ENCODE results near the gene APOC4. TPM values are rescaled to one million over a fixed set of nuclear protein-coding genes. Genes with fewer than 3 reads are reported as not detected.
"Not testable (repeated sequence)": the region's sequence is repeated elsewhere in the genome, so short reads cannot be mapped to it uniquely, and the experiment has no call there.

The APOC4 gene
- total RNA-seq, 1 donor, result not detected

- Histone ChIP-seq H3K4me1 (ENCODE audit: insufficient read depth, low read length) (no peaks in the 10 kb centered on the region), H3K27me3 (ENCODE audit: insufficient read depth, low read length) (no peaks in the 10 kb centered on the region), H3K9me3 (ENCODE audit: low read depth, low read length) (no peaks in the 10 kb centered on the region), H3K4me3 (ENCODE audit: low read length) (no peak overlapping the region)
Observed at GRCh38 chr19:44968118-44968517, 26.1 kb downstream of the APOC4 start.

GRCh38 chr19:44968670-44969069 is 26.6 kb downstream of the APOC4 start:
- Histone ChIP-seq H3K9me3 (ENCODE audit: low read depth, low read length) (no peaks in the 10 kb centered on the region), H3K4me3 (ENCODE audit: low read length) (no peak overlapping the region), H3K4me1 (ENCODE audit: insufficient read depth, low read length) (no peaks in the 10 kb centered on the region), H3K27me3 (ENCODE audit: insufficient read depth, low read length) (no peaks in the 10 kb centered on the region)

DNA sequence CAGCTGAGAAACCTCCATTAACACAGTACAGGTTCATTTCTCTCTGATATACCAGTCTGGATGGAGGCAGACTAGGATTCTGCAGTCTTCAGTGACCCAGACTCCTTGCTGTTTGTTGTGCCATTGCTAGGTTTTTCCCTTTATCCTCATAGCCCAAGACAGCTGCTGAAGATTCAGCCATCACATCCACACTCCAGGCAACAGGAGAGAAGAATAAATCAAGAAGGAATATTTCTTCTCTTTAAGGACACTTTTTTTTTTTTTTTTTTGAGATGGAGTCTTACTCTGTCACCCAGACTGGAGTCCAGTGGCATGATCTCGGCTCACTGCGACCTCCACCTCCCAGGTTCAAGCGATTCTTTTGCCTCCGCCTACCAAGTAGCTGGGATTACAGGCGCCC is 27.4 kb downstream of the APOC4 start:
- Histone ChIP-seq H3K4me3 (ENCODE audit: low read length) (no peak overlapping the region), H3K4me1 (ENCODE audit: insufficient read depth, low read length) (no peaks in the 10 kb centered on the region), H3K9me3 (ENCODE audit: low read depth, low read length) (no peaks in the 10 kb centered on the region), H3K27me3 (ENCODE audit: insufficient read depth, low read length) (no peaks in the 10 kb centered on the region)

DNA sequence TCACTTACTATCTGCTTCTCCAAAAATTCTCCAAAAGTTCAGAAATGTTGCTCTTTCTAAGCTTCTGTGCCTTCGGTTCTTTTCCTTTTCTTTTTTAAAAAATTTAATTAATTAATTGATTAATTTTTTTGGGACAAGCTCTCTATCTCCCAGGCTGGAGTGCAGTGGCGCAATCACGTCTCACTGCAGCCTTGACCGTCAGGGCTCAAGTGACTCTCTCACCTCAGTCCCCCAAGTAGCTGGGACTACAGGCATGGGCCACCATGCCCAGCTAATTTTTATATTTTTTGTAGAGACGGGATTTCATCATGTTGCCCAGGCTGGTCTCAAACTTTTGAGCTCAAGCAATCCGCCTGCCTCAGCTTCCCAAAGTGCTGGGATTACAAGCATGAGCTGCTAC is 29.4 kb downstream of the APOC4 start:
- not testable (repeated sequence) for H3K4me1 ChIP-seq (ENCODE audit: insufficient read depth, low read length); H3K27me3 ChIP-seq (ENCODE audit: insufficient read depth, low read length); H3K9me3 ChIP-seq (ENCODE audit: low read depth, low read length); H3K4me3 ChIP-seq (ENCODE audit: low read length)

DNA sequence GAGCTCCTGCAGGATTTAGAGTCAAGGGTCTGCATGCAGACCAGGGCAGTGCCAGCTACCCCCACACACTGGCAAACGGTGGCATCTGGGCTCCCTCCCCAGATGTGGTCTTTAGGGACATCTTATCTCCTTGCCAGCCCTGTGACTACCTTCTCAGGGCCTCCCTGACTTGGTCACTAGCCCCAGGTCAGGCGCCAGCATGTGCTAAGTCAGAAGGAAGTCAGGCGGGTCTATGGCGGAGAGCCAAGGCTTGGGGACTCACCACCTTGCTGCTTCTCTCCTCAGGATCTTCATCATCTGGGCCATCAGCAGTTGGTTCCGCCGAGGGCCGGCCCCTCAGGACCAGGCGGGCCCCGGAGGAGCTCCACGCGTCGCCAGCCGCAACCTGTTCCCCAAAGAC is 30.8 kb downstream of the APOC4 start:
- Histone ChIP-seq H3K9me3 (ENCODE audit: low read depth, low read length) (no peaks in the 10 kb centered on the region), H3K27me3 (ENCODE audit: insufficient read depth, low read length) (no peaks in the 10 kb centered on the region), H3K4me3 (ENCODE audit: low read length) (no peak overlapping the region), H3K4me1 (ENCODE audit: insufficient read depth, low read length) (no peaks in the 10 kb centered on the region)

- Histone ChIP-seq H3K9me3 (ENCODE audit: low read depth, low read length) (no peaks in the 10 kb centered on the region), H3K4me1 (ENCODE audit: insufficient read depth, low read length) (no peaks in the 10 kb centered on the region), H3K4me3 (ENCODE audit: low read length) (no peak overlapping the region), H3K27me3 (ENCODE audit: insufficient read depth, low read length) (no peaks in the 10 kb centered on the region)
Observed at GRCh38 chr19:44973982-44974735, 32.1 kb downstream of the APOC4 start.

GRCh38 chr19:44974857-44975256 is 32.8 kb downstream of the APOC4 start:
- Histone ChIP-seq H3K27me3 (ENCODE audit: insufficient read depth, low read length) (no peaks in the 10 kb centered on the region), H3K4me3 (ENCODE audit: low read length) (no peak overlapping the region), H3K4me1 (ENCODE audit: insufficient read depth, low read length) (no peaks in the 10 kb centered on the region), H3K9me3 (ENCODE audit: low read depth, low read length) (no peaks in the 10 kb centered on the region)

DNA sequence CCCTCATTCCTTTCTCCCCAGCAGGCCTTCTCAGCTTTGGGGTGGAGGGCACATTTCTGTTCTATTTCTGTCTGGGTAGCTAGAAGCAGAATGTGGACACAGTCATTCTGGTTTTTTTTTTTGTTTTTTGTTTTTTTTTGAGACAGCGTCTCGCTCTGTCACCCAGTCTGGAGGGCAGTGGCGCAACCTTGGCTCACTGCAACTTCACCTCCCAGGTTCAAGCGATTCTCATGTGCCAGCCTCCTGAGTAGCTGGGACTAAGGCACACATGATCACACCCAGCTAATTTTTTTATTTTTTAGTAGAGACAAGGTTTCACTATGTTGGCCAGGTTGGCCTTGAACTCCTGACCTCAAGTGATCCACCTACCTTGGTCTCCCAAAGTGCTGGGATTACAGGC is 33.4 kb downstream of the APOC4 start:
- no peak overlapping the region for H3K4me3 ChIP-seq (ENCODE audit: low read length)

GRCh38 chr19:44984005-44984404 is 42.0 kb downstream of the APOC4 start:
- no peaks in the 10 kb centered on the region for H3K27me3 ChIP-seq (ENCODE audit: insufficient read depth, low read length)
- H3K4me3 ChIP-seq (ENCODE audit: low read length), result no peak overlapping the region
- no peaks in the 10 kb centered on the region for H3K9me3 ChIP-seq (ENCODE audit: low read depth, low read length)
- H3K4me1 ChIP-seq (ENCODE audit: insufficient read depth, low read length), result no peaks in the 10 kb centered on the region

More for the DNA sequence above, 33.4 kb downstream of the APOC4 start:
- Histone ChIP-seq H3K9me3 (ENCODE audit: low read depth, low read length) (no peaks in the 10 kb centered on the region), H3K4me1 (ENCODE audit: insufficient read depth, low read length) (no peaks in the 10 kb centered on the region), H3K27me3 (ENCODE audit: insufficient read depth, low read length) (no peaks in the 10 kb centered on the region)

- H3K27me3 ChIP-seq (ENCODE audit: insufficient read depth, low read length), result no peaks in the 10 kb centered on the region
- no peaks in the 10 kb centered on the region for H3K4me1 ChIP-seq (ENCODE audit: insufficient read depth, low read length)
- H3K9me3 ChIP-seq (ENCODE audit: low read depth, low read length), result no peaks in the 10 kb centered on the region
- no peak overlapping the region for H3K4me3 ChIP-seq (ENCODE audit: low read length)
Observed at GRCh38 chr19:44985445-44985844, 43.4 kb downstream of the APOC4 start.

DNA sequence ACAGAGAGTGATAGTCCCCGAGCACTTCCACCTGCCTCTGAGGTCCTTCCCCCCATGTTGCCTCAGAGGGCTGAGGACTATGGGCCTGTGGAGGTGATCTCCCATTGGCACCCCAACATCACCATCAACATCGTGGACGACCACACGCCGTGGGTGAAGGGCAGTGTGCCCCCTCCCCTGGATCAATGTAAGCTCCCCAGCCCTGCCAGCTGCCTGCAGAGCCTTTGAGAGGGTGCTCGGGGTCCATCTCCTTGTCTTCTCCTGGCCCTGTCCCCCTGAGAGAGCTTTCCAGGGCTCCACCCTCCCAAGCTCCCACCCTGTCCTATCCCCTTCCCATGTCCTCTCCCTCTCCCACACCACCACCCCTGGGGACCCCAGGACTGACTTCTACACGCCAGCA is 44.4 kb downstream of the APOC4 start:
- Histone ChIP-seq H3K4me1 (ENCODE audit: insufficient read depth, low read length) (no peaks in the 10 kb centered on the region), H3K9me3 (ENCODE audit: low read depth, low read length) (no peaks in the 10 kb centered on the region), H3K27me3 (ENCODE audit: insufficient read depth, low read length) (no peaks in the 10 kb centered on the region), H3K4me3 (ENCODE audit: low read length) (no peak overlapping the region)

DNA sequence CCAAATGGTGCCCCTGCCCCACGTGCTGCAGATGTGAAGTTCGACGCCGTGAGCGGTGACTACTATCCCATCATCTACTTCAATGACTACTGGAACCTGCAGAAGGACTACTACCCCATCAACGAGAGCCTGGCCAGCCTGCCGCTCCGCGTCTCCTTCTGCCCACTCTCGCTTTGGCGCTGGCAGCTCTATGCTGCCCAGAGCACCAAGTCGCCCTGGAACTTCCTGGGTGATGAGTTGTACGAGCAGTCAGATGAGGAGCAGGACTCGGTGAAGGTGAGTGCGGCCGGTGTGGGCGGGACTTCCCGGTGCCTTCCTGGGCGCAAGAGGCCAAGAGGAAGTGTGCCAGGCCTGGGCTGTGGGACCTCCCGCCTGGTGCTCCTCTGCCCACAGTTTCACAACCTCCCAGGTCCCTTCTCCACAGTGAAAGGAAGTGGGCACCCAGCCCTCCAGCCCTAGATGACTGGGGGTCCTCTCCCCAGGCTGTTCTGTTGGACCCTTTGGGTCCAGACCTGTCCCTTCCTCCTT is 45.2 kb downstream of the APOC4 start:
- Histone ChIP-seq H3K4me3 (ENCODE audit: low read length) (no peak overlapping the region), H3K9me3 (ENCODE audit: low read depth, low read length) (no peaks in the 10 kb centered on the region), H3K4me1 (ENCODE audit: insufficient read depth, low read length) (no peaks in the 10 kb centered on the region), H3K27me3 (ENCODE audit: insufficient read depth, low read length) (no peaks in the 10 kb centered on the region)

GRCh38 chr19:44988273-44988672 is 46.2 kb downstream of the APOC4 start:
- Histone ChIP-seq H3K27me3 (ENCODE audit: insufficient read depth, low read length) (no peaks in the 10 kb centered on the region), H3K9me3 (ENCODE audit: low read depth, low read length) (no peaks in the 10 kb centered on the region), H3K4me3 (ENCODE audit: low read length) (no peak overlapping the region), H3K4me1 (ENCODE audit: insufficient read depth, low read length) (no peaks in the 10 kb centered on the region)

DNA sequence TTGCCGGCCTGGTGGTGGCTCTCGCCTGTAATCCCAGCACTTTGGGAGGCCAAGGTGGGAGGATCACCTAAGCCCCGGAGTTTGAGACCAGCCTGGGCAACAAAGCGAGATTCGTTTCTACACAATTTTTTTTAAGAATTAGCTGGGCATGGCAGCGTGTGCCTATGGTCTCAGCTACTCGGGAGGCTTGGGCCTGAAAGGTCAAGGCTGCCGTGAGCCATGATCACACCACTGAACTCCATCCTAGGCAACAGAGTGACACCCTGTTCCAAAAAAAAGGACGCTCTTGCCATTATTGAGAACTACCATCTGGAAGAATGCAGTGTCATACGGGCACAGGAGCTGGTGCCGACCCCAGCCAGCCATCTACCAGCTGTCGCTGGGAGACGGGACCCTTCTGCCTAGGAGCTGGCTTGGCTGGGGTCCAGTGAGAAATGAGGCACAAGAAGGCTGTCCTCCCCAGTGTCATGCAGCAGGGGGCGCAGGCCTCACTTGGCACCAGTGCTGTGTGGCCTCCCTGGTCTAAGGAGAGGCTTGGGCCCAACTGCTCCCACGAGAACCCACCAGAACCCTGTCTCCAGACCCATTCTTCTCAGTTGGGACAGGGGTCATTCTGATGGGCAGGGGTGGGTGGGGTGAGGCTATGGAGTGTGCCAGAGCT is 47.0 kb downstream of the APOC4 start:
- Histone ChIP-seq H3K9me3 (ENCODE audit: low read depth, low read length) (no peaks in the 10 kb centered on the region), H3K4me3 (ENCODE audit: low read length) (no peak overlapping the region), H3K27me3 (ENCODE audit: insufficient read depth, low read length) (no peaks in the 10 kb centered on the region), H3K4me1 (ENCODE audit: insufficient read depth, low read length) (no peaks in the 10 kb centered on the region)

GRCh38 chr19:44990459-44990858 is 48.4 kb downstream of the APOC4 start:
- Histone ChIP-seq H3K4me1 (ENCODE audit: insufficient read depth, low read length) (no peaks in the 10 kb centered on the region), H3K9me3 (ENCODE audit: low read depth, low read length) (no peaks in the 10 kb centered on the region), H3K4me3 (ENCODE audit: low read length) (no peak overlapping the region), H3K27me3 (ENCODE audit: insufficient read depth, low read length) (no peaks in the 10 kb centered on the region)

- H3K27me3 ChIP-seq (ENCODE audit: insufficient read depth, low read length), result no peaks in the 10 kb centered on the region
- H3K4me3 ChIP-seq (ENCODE audit: low read length), result no peak overlapping the region
- no peaks in the 10 kb centered on the region for H3K4me1 ChIP-seq (ENCODE audit: insufficient read depth, low read length)
- no peaks in the 10 kb centered on the region for H3K9me3 ChIP-seq (ENCODE audit: low read depth, low read length)
Observed at GRCh38 chr19:44990966-44991365, 48.9 kb downstream of the APOC4 start.

All from mononuclear cell (primary cell).